Measurements from ENCODE around the gene CPSF6.

- TF ChIP-seq CTCF (conservative IDR thresholded peaks at IDR 0.05; ENCODE audit: low read depth, low read length) (no peak), POLR2A (IDR thresholded peaks at IDR 0.05; ENCODE audit: low read depth, low read length) (no peak), FOS (IDR thresholded peaks at IDR 0.05; ENCODE audit: low read depth, low read length) (no peak), CEBPB (IDR thresholded peaks at IDR 0.05; ENCODE audit: low read depth, low read length) (no peak), RFX5 (IDR thresholded peaks at IDR 0.05; ENCODE audit: low read depth, low read length) (no peak), RAD21 (IDR thresholded peaks at IDR 0.05; ENCODE audit: low read length) (no peak), USF2 (IDR thresholded peaks at IDR 0.05; ENCODE audit: low read depth, low read length) (no peak), RCOR1 (IDR thresholded peaks at IDR 0.05; ENCODE audit: insufficient replicate concordance, low read length) (no peak), MXI1 (IDR thresholded peaks at IDR 0.05; ENCODE audit: borderline replicate concordance, low read depth, low read length) (no peak)
These were observed 7.9 kb upstream of the CPSF6 start for GRCh38 chr12:69231479-69231878.

All from IMR-90 (cell line).